IPS-15b (cell line): ENCODE data around the gene XAGE1B.
"Not testable (repeated sequence)": the region's sequence is repeated elsewhere in the genome, so short reads cannot be mapped to it uniquely, and the experiment has no call there.

Experiments used
- H3K27me3 ChIP-seq: one replicate; pipeline ENCODE4 v1.6.1; 2013; ENCODE audit warnings: low read length; ENCODE audit not compliant: control insufficient read depth, insufficient read depth
- H3K36me3 ChIP-seq: one replicate; pipeline ENCODE4 v1.6.1; 2013; ENCODE audit warnings: low read length; ENCODE audit not compliant: control insufficient read depth, insufficient read depth
- H3K4me1 ChIP-seq: one replicate; pipeline ENCODE4 v1.6.1; 2013; ENCODE audit warnings: mild to moderate bottlenecking, low read length; ENCODE audit not compliant: control insufficient read depth, insufficient read depth
- H3K4me3 ChIP-seq: one replicate; pipeline ENCODE4 v1.5.1; 2013; ENCODE audit warnings: low read depth, low read length
- H3K9ac ChIP-seq: one replicate; pipeline ENCODE4 v1.6.1; 2013; ENCODE audit warnings: low read depth, mild to moderate bottlenecking, low read length
- H3K9me3 ChIP-seq: one replicate; pipeline ENCODE4 v1.6.1; 2013; ENCODE audit warnings: mild to moderate bottlenecking, low read length; ENCODE audit not compliant: control insufficient read depth, insufficient read depth

XAGE1B gene

GRCh38 chrX:52507331-52507730 is 9.5 kb downstream of the XAGE1B start:
- H3K9me3 ChIP-seq: no peaks in the 10 kb centered on the region
- no peak overlapping the region for H3K4me3 ChIP-seq
- no peaks in the 10 kb centered on the region for H3K4me1 ChIP-seq
- H3K9ac ChIP-seq: no peak overlapping the region
- H3K27me3 ChIP-seq: no peaks in the 10 kb centered on the region
- H3K36me3 ChIP-seq: no peaks in the 10 kb centered on the region

DNA sequence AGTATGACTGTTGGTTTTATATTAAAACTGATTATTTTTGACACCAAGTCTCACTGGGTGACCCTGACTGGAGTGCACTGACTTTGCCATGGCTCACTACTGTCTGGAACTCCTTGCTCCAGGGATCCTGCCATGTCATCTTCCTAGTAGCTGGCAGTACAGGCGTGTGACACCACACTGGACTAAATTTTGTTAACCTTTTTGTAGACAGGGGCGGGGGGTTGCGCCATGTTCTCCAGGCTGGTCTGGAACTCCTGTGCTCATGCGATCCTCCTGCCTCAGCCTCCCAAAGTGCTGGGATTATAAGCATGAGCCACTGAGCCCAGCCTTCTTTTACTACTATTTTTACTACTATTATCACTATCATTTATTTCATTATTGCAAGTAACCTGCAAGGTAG is 12.3 kb downstream of the XAGE1B start:
- Histone ChIP-seq H3K4me1 (no peaks in the 10 kb centered on the region), H3K27me3 (no peaks in the 10 kb centered on the region), H3K9ac (no peak overlapping the region), H3K4me3 (no peak overlapping the region), H3K9me3 (no peaks in the 10 kb centered on the region), H3K36me3 (no peaks in the 10 kb centered on the region)

DNA sequence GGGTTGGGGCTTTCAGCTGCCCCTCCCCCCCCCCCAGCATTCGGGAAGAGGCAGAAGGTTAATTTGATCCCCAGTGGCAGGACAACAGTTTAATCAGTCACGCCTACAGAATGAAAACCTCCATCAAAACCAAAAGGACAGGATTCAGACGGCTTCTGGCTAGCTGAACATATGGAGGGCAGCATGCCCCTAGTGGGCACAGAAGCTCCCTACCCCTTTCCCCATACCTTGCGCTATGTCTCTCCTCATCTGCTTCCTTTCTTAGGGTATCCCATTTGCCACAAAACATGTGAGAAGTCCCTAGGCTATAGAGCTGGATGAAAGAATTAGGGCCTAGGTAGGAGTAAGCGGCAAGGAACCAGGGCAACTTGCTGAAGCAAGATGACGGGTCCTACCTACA is 15.5 kb downstream of the XAGE1B start:
- H3K4me3 ChIP-seq, H3K27me3 ChIP-seq, H3K9me3 ChIP-seq, H3K36me3 ChIP-seq, H3K9ac ChIP-seq, H3K4me1 ChIP-seq: not testable (repeated sequence)

DNA sequence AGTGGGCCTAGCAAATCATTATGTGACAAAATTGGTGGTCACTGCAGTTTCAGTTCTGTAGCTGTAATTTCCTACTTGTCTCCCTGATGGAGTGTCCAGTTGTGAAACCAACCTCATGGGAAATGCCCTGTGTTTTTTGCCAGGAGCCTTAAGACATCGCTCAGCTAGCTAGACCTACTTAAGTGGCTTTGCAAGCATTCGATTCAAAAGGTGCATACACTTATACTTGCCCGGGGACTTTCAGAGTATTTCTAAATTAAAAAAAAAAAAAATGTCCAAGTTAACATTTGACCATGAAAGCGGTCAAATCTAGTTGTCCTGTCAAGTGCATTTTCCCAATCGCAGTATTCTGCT is 20.5 kb downstream of the XAGE1B start:
- not testable (repeated sequence) for H3K4me1 ChIP-seq, H3K27me3 ChIP-seq, H3K36me3 ChIP-seq, H3K9ac ChIP-seq, H3K4me3 ChIP-seq, H3K9me3 ChIP-seq

- not testable (repeated sequence) for H3K4me3 ChIP-seq, H3K9ac ChIP-seq, H3K36me3 ChIP-seq, H3K27me3 ChIP-seq, H3K4me1 ChIP-seq, H3K9me3 ChIP-seq
Observed at GRCh38 chrX:52495545-52496418, 21.1 kb downstream of the XAGE1B start, which contains the start of gene XAGE1A. TSS of gene XAGE1A (plus strand) at chrX:52495808. CDS start at chrX:52497362, 1,554 bp downstream.

- H3K36me3 ChIP-seq, H3K9me3 ChIP-seq, H3K9ac ChIP-seq, H3K4me3 ChIP-seq, H3K4me1 ChIP-seq, H3K27me3 ChIP-seq: not testable (repeated sequence)
Observed at GRCh38 chrX:52471301-52471700, 45.6 kb downstream of the XAGE1B start.
